H1 (cell line): ENCODE measurements around the gene WEE2. TPM values are rescaled to one million over a fixed set of nuclear protein-coding genes. Genes with fewer than 3 reads are reported as not detected.

Source experiments
- CBX8 ChIP-seq: fragments of 300-800, 300-1000 bp; sonication (generic); IDR thresholded peaks from 2 replicates; pipeline ENCODE4 v1.7.1; 2016; ENCODE audit warnings: low read depth, low read length, borderline replicate concordance
- JUN ChIP-seq: IDR thresholded peaks from 2 replicates; pipeline ENCODE4 v1.6.1; 2011; ENCODE audit warnings: low read depth, mild to moderate bottlenecking, improper control_type of control experiment, low read length
- polyA plus RNA-seq, 7 experiments: library from polyadenylated mRNA; depleted of rRNA in 3 of 7; stranded (reverse) in 5 of 7; unstranded in 2 of 7; fragments of >200 nt in 5 of 7; fragments of 200-250 nt in 2 of 7; gene quantifications; 1 replicate in 5 of 7; 2 replicates in 1 of 7; 4 replicates in 1 of 7; pipeline versions ENCODE4 v1.2.1 to v1.2.3, GENCODE V29; 2011 to 2013; ENCODE audit warnings: missing spikeins in 2 of 7, mixed read lengths in 2 of 7
- total RNA-seq: library from RNA; stranded (reverse); fragmentation: NEBNext Ultra II Directional; extraction: Animal tissue kit (Norgen Biotek cat#: 25700); gene quantifications from 2 replicates; pipeline ENCODE4 v1.2.1, GENCODE V29; 2021

WEE2 gene
- total and polyA plus RNA-seq, 2 of the 8 experiments (the other 6 are each of a cell fraction or from before 2014, with no cell fraction given) = 0.02 TPM; not detected in 1

GRCh38 chr7:141729020-141729419 lies 20.9 kb downstream of the WEE2 start (continued):
- TF ChIP-seq CBX8 (no peak), JUN (no peak)
- TF ChIP-seq, all 59 proteins: peak for 0
